Measurements from ENCODE around the gene BUB1. TPM values are rescaled to one million over a fixed set of nuclear protein-coding genes. Genes with fewer than 3 reads are reported as not detected.

BUB1 gene
- total and polyA plus RNA-seq, 9 of the 15 experiments (the other 6 are each of a cell fraction or from before 2014, with no cell fraction given) = 73.4 to 247 (median 118) TPM

GRCh38 chr2:110677530-110678456 lies at the start of gene BUB1 (continued):
- TF ChIP-seq ZBTB40 (IDR thresholded peaks at IDR 0.05) (0 out of 2 replicates have a peak, but pooled peaks have one; percentile 29), ZBTB40 (CRISPR knock-in tag; IDR thresholded peaks at IDR 0.05) (no peak), ETV5 (CRISPR knock-in tag; IDR thresholded peaks at IDR 0.05; ENCODE audit: low read depth) (no peak; the same call in 1 of the 2 replicates), FOXA1 (IDR thresholded peaks at IDR 0.05; ENCODE audit: borderline replicate concordance) (no peak), XRCC3 (IDR thresholded peaks at IDR 0.05) (no peak), TRIM24 (IDR thresholded peaks at IDR 0.05) (peak in 1 of 2 experiments; percentile 48; a peak in 2 of 4 replicates), DACH1 (IDR thresholded peaks at IDR 0.05; ENCODE audit: partially characterized antibody) (no peak), ZNF197 (CRISPR knock-in tag; IDR thresholded peaks at IDR 0.05; ENCODE audit: low read depth) (no peak), ZNF318 (IDR thresholded peaks at IDR 0.05; ENCODE audit: borderline replicate concordance in 1 of 2, low read depth in 1 of 2) (no peak)

All from K562 (cell line).